HG02981 (cell line): ENCODE results near the gene PTPRF.

Source experiments
- ATAC-seq: cut with Tn5 transposase; IDR thresholded peaks from one replicate; pipeline ENCODE4 v1.9.1; 2021; ENCODE audit warnings: mild to moderate bottlenecking, moderate library complexity; ENCODE audit not compliant: unreplicated experiment

The PTPRF gene

DNA sequence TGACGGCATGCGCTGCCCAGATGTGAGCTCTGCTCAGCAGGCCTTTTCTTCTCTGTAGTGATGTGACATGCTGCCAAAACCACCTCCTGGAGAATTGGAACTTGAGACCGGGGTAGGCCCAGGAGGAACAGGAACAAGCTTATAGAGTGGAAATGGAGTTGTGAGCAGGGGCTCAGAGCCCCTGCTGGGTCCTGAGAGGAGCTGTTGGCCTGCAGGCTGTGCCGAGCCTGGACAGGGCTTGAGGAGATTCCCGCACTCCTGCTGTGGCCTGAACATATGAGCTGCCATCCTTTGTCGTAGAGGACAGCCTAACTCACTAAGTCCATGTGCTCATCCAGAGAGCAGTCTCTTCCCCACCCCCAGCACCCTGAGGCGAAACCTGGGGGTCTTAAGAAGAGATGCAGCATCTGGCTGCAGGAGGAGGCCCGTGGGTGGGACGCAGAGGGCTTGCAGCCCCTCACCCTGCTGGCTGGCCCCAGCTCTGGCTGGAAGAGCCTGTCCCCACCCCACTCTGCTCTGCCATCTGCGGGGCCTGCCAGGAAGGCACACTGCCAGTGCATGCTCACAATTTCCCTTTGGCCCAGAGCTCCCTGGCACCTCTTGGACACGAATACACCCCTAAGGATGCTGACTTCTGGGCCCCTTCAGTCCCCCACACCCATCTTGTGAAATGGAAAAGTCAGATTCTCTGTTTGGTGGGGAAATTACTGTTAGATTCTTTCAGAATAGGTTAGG is 42.5 kb downstream of the PTPRF start:
- ATAC-seq: no peak

GRCh38 chr1:43576521-43576920 is 45.8 kb downstream of the PTPRF start:
- ATAC-seq: no peak

GRCh38 chr1:43577655-43578542 is 47.2 kb downstream of the PTPRF start:
- ATAC-seq: no peak

DNA sequence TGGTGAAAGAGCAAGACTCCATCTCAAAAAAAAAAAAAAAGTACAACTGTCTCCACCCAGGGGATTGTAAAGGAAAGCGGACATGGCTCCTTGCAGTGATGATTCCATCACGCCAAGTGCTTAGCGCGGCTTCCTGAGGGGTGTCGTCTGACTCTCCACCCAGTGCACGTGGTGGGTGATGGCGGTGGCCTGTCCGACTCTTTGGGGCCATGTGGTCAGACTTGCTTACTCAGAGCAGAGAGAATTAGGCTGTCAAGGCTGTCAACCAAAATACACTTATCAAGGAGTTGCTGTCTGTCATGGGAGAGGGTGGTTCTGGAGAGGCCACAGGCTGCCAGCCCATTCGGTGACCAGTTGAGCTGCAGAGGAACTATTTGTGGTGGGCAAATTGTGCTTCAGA is 49.4 kb downstream of the PTPRF start:
- no peak for ATAC-seq

DNA sequence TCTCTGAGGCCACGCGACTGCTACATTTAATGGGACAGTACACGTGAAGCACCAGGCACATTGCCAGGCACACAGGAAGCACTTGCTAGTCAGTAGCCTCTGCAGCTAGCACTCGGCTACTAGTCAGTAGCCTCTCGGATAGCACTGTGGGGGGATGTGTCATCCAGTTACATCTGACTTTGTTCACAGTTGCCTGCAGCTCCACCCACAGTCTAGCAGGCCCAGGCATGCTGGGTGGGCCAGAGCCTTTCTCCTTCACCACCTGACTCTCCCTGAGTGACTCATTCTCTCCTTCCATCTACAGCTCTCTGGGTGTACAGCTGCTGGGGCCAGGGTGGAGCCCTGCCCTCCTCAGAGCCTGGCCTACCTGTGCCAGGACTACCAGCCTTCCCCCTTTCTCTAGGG is 51.5 kb downstream of the PTPRF start:
- ATAC-seq: no peak

DNA sequence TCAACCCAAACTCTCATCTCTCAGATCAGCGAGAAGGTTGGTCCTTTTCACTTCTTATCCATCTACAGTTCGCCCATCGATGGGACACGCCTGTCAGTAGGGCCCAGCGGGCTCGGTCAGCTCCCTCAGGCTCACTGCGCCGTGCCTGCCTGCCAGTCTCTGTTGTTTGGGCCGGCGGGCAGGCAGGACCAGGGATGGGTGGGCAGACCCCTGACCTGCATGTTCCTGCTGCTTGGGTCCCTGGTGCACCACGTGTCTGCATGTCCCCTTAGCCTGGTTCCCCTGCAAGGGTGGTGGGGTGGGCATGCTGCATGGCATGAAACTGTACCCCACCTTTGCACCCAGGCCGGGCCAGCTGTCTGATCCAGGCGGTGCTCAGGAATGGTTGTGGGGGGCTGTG is 52.4 kb downstream of the PTPRF start:
- no peak for ATAC-seq

DNA sequence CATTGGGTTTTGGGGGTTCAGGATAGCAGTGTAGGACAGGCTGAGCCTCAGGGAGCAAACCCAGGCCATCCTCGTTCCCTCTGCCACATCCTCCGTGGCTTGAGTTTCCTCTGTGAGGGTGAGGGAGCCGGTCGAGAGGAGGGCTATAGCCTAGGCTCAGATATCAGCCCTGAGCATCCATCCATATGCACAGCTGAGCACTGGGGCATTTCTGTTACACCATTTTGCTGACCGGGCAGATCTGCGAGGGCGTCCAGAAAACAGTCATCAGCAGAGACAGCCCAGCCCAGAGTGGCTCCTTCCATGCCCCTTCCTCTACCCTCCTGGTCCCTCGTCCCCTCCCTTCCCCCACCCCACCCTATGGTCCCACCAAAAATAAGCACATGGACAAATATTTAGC is 53.5 kb downstream of the PTPRF start:
- ATAC-seq: no peak

- ATAC-seq: no peak
These were observed 54.9 kb downstream of the PTPRF start for GRCh38 chr1:43585557-43585956.

- ATAC-seq: no peak
These were observed 55.6 kb downstream of the PTPRF start for GRCh38 chr1:43586136-43586731.

- ATAC-seq: no peak
These were observed 56.3 kb downstream of the PTPRF start for GRCh38 chr1:43587001-43587400.

DNA sequence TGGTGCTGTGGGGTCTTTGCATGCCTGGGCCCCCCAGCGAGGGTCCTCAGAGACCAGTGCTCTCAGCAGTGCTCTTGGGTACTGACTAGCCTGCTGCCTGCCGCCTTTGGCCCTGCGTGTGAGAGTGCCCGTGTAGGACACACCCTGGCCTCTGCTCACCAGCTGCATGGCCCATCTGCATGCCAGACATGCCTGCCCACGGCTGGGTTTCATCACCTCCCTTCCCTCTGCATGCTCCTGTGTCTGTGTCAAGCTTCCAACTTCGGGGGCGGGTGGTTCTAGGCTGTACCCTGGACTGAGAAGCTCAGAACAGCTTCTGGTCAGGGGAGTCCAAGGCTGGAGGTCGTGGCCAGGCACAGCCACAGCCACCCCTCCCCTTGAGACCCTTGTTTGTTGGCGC is 56.9 kb downstream of the PTPRF start:
- ATAC-seq: no peak

DNA sequence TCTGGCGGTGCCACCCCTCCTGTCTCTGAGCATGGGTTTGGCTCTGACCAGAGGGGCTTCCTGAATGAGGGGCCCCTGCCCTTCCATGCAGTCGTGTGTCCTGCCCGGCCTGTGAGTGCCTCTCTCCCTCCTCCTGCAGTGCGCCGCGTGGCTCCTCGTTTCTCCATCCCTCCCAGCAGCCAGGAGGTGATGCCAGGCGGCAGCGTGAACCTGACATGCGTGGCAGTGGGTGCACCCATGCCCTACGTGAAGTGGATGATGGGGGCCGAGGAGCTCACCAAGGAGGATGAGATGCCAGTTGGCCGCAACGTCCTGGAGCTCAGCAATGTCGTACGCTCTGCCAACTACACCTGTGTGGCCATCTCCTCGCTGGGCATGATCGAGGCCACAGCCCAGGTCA is 57.9 kb downstream of the PTPRF start:
- no peak for ATAC-seq

GRCh38 chr1:43590388-43590925 is 59.8 kb downstream of the PTPRF start:
- no peak for ATAC-seq

- no peak for ATAC-seq
These were observed 60.5 kb downstream of the PTPRF start for GRCh38 chr1:43591181-43591580.

GRCh38 chr1:43592051-43592665 is 61.5 kb downstream of the PTPRF start:
- ATAC-seq: no peak

DNA sequence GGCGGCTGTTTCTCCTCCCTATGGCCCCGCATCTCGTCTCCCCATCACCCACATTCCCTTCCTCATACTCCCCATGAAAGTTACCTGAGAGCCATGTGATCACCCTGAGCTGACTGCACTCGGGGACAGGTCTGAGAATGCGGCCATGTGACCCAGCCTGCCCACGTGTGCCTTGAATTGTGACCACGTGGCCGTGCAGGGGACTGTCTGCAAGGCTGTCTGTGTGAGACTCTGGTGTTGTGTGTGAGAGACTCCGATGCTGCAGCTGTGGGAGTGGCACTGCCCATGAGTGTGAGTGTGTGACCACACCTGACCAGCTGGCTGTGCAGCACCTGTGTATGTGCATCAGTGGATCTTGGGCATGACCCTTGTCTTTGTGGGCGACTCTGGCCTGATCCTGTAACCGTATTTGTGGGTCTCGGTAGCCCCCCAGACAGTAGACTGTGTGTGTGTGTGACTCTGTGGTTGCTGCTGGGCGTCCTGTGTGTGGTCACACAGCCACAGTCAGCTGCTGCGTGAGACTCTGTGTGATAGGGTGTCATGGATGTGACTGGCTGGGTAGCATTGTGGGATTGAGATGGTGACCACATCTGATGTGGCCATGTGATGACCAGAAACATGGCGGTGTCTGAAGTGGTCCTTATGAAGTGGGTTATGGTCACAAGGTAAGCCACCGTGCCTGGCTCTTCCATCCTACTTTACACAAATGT is 62.4 kb downstream of the PTPRF start:
- ATAC-seq: no peak

GRCh38 chr1:43596579-43596978 is 65.9 kb downstream of the PTPRF start:
- ATAC-seq: no peak

- no peak for ATAC-seq
These were observed 66.3 kb downstream of the PTPRF start for GRCh38 chr1:43597028-43597427.

- ATAC-seq: no peak
These were observed 67.0 kb downstream of the PTPRF start for GRCh38 chr1:43597721-43598120.

DNA sequence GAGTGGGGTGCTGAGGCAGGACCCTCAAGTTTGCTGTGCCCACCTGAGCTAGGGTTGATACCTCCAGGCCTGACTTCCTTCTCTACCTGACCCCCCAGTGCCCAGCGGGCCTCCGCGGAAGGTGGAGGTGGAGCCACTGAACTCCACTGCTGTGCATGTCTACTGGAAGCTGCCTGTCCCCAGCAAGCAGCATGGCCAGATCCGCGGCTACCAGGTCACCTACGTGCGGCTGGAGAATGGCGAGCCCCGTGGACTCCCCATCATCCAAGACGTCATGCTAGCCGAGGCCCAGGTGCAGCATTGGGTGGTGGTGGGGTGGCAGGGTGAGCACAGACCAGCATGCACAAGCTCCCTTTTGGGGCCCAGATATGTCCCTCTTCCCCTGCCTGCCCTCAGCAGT is 67.9 kb downstream of the PTPRF start:
- no peak for ATAC-seq
